NT2/D1 (cell line): Measurements from ENCODE around the gene MYORG.
"Not testable (repeated sequence)": the region's sequence is repeated elsewhere in the genome, so short reads cannot be mapped to it uniquely, and the experiment has no call there.

Experiments used
- DNase-seq: peaks from one replicate; pipeline ENCODE4 v3.0.0-alpha.2; 2011; ENCODE audit warnings: low read depth, low spot score
- H3K27me3 ChIP-seq: 2 replicates; pipeline ENCODE4 v1.6.0; 2011; ENCODE audit warnings: mild to moderate bottlenecking; ENCODE audit not compliant: insufficient read length, insufficient read depth
- H3K36me3 ChIP-seq: 2 replicates; pipeline ENCODE4 v1.6.1; 2011; ENCODE audit warnings: mild to moderate bottlenecking, low read length, mixed read lengths; ENCODE audit not compliant: insufficient read depth, insufficient read length
- H3K4me1 ChIP-seq: 2 replicates; pipeline ENCODE4 v1.5.1; 2011; ENCODE audit not compliant: insufficient read depth, insufficient read length
- H3K4me3 ChIP-seq: 2 replicates; pipeline ENCODE4 v1.5.1; 2011; ENCODE audit warnings: low read depth; ENCODE audit not compliant: insufficient read length
- H3K9ac ChIP-seq: 2 replicates; pipeline ENCODE4 v1.6.0; 2011; ENCODE audit warnings: low read depth; ENCODE audit not compliant: insufficient read length
- H3K9me3 ChIP-seq: 2 replicates; pipeline ENCODE4 v1.5.1; 2011; ENCODE audit warnings: mild to moderate bottlenecking, low read length; ENCODE audit not compliant: insufficient read depth
- SUZ12 ChIP-seq: IDR thresholded peaks from 2 replicates; pipeline ENCODE4 v1.6.1; 2011; ENCODE audit not compliant: insufficient read length, insufficient read depth; ENCODE audit errors: extremely low read depth
- YY1 ChIP-seq: IDR thresholded peaks from 2 replicates; pipeline ENCODE4 v1.6.1; 2011; ENCODE audit not compliant: insufficient read length, insufficient read depth
- ZNF274 ChIP-seq: IDR thresholded peaks from 2 replicates; pipeline ENCODE4 v1.6.1; 2011; ENCODE audit warnings: mild to moderate bottlenecking, low read depth, low read length

Gene MYORG

GRCh38 chr9:34346873-34347799, 29.6 kb downstream of the MYORG start:
- H3K9me3 ChIP-seq = no peaks in the 10 kb centered on the region
- TF ChIP-seq ZNF274 (no peak), SUZ12 (no peak), YY1 (no peak)
- DNase-seq = no peak
- H3K27me3 ChIP-seq = no peaks in the 10 kb centered on the region
- peaks cover 29% of the 10 kb centered on the region for H3K36me3 ChIP-seq
- H3K9ac ChIP-seq = no peak overlapping the region
- H3K4me1 ChIP-seq = peaks cover 4% of the 10 kb centered on the region
- H3K4me3 ChIP-seq = no peak overlapping the region

- peaks cover 61% of the 10 kb centered on the region for H3K36me3 ChIP-seq
- DNase-seq = no peak
- peaks cover 4% of the 10 kb centered on the region for H3K4me1 ChIP-seq
- H3K4me3 ChIP-seq = no peak overlapping the region
- no peak overlapping the region for H3K9ac ChIP-seq
- TF ChIP-seq YY1 = no peak
- no peak for TF ChIP-seq SUZ12
- no peak for TF ChIP-seq ZNF274
- no peaks in the 10 kb centered on the region for H3K27me3 ChIP-seq
- no peaks in the 10 kb centered on the region for H3K9me3 ChIP-seq
Observed at GRCh38 chr9:34343605-34344004, 33.1 kb downstream of the MYORG start.

DNA sequence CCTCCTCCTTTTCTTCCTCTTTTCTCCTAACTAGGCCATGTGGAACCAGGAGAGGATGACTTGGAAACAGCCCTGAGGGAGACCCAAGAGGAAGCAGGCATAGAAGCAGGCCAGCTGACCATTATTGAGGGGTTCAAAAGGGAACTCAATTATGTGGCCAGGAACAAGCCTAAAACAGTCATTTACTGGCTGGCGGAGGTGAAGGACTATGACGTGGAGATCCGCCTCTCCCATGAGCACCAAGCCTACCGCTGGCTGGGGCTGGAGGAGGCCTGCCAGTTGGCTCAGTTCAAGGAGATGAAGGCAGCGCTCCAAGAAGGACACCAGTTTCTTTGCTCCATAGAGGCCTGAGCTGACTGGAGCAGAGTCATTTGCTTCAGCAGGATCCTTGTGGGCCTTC, 33.6 kb downstream of the MYORG start:
- H3K9ac ChIP-seq = no peak overlapping the region
- TF ChIP-seq ZNF274 (no peak), SUZ12 (no peak), YY1 (no peak)
- peaks cover 64% of the 10 kb centered on the region for H3K36me3 ChIP-seq
- peaks cover 4% of the 10 kb centered on the region for H3K4me1 ChIP-seq
- DNase-seq = no peak
- no peaks in the 10 kb centered on the region for H3K27me3 ChIP-seq
- H3K9me3 ChIP-seq = no peaks in the 10 kb centered on the region
- H3K4me3 ChIP-seq = no peak overlapping the region

GRCh38 chr9:34341659-34342295, 34.9 kb downstream of the MYORG start:
- H3K9ac ChIP-seq = no peak overlapping the region
- DNase-seq = no peak
- no peaks in the 10 kb centered on the region for H3K27me3 ChIP-seq
- TF ChIP-seq SUZ12 (no peak), ZNF274 (no peak), YY1 (no peak)
- H3K4me3 ChIP-seq = no peak overlapping the region
- peaks cover 61% of the 10 kb centered on the region for H3K36me3 ChIP-seq
- H3K4me1 ChIP-seq = peaks cover under 1% of the 10 kb centered on the region
- H3K9me3 ChIP-seq = no peaks in the 10 kb centered on the region

- no peak for DNase-seq
- H3K9ac ChIP-seq = no peak overlapping the region
- no peaks in the 10 kb centered on the region for H3K9me3 ChIP-seq
- peaks cover 55% of the 10 kb centered on the region for H3K36me3 ChIP-seq
- H3K27me3 ChIP-seq = no peaks in the 10 kb centered on the region
- no peak overlapping the region for H3K4me3 ChIP-seq
- peaks cover 4% of the 10 kb centered on the region for H3K4me1 ChIP-seq
- TF ChIP-seq ZNF274 = no peak
- TF ChIP-seq YY1 = no peak
- TF ChIP-seq SUZ12 = no peak
Observed at GRCh38 chr9:34338665-34339385, 37.9 kb downstream of the MYORG start.

- not testable (repeated sequence) for H3K27me3 ChIP-seq, DNase-seq, H3K4me1 ChIP-seq, H3K4me3 ChIP-seq, H3K9me3 ChIP-seq, H3K9ac ChIP-seq
- H3K36me3 ChIP-seq = peaks cover 47% of the 10 kb centered on the region
Observed at GRCh38 chr9:34338079-34338478, 38.6 kb downstream of the MYORG start.

- Histone ChIP-seq H3K4me1 (peaks cover 4% of the 10 kb centered on the region), H3K9me3 (no peaks in the 10 kb centered on the region), H3K27me3 (no peaks in the 10 kb centered on the region), H3K9ac (no peak overlapping the region), H3K36me3 (peaks cover 41% of the 10 kb centered on the region), H3K4me3 (no peak overlapping the region)
- DNase-seq = no peak
- no peak for TF ChIP-seq ZNF274
- no peak for TF ChIP-seq SUZ12
- no peak for TF ChIP-seq YY1
Observed at GRCh38 chr9:34337403-34337802, 39.3 kb downstream of the MYORG start.
